Ascending aorta (tissue), 2 donors: Measurements from ENCODE around the gene TMIE. TPM values are rescaled to one million over a fixed set of nuclear protein-coding genes. Genes with fewer than 3 reads are reported as not detected.

Source experiments
- DNase-seq, 2 donors: peaks; one replicate each; pipeline ENCODE4 v3.0.0-alpha.2; 2019; ENCODE audit warnings: low spot score in 2 of 2
- H3K27ac ChIP-seq, 2 donors: fragments of 200-600 bp; sonication (generic); one replicate each; pipeline ENCODE4 v1.5.1; 2016 to 2017; ENCODE audit warnings: mild to moderate bottlenecking in 1 of 2
- H3K27me3 ChIP-seq: fragments of 200-600 bp; sonication (generic); one replicate; pipeline ENCODE4 v1.5.1; 2017
- H3K36me3 ChIP-seq, 2 donors: fragments of 200-600 bp; sonication (generic); one replicate each; pipeline ENCODE4 v1.5.1; 2016
- H3K4me1 ChIP-seq, 2 donors: fragments of 200-600 bp; sonication (generic); one replicate each; pipeline ENCODE4 v1.5.1; 2016 to 2017; ENCODE audit warnings: mild to moderate bottlenecking in 1 of 2
- H3K4me3 ChIP-seq, 2 donors: fragments of 200-600 bp; sonication (generic); one replicate each; pipeline ENCODE4 v1.5.1; 2016 to 2017; ENCODE audit warnings: mild to moderate bottlenecking in 1 of 2
- H3K9me3 ChIP-seq, 2 donors: fragments of 200-600 bp; sonication (generic); one replicate each; pipeline ENCODE4 v1.5.1; 2016
- intact Hi-C: fragments of 100-400 bp; cut with DNase I; formaldehyde crosslinking; loops from one replicate; pipeline ENCODE4 v1.15.1; 2023
- total RNA-seq: library from RNA; depleted of rRNA; stranded (reverse); fragments of >200 nt; gene quantifications from one replicate; pipeline ENCODE4 v1.1.0, GENCODE V29; 2016
- TF ChIP-seq, protein P1 (sequence below), 3 experiments: fragments of 200-600 bp in 2 of 3; fragments of 450-650 bp in 1 of 3; sonication (generic) in 2 of 3; IDR thresholded peaks; one replicate each; pipeline ENCODE4 v1.5.1; 2016 to 2019; ENCODE audit warnings: antibody characterized with exemption in 3 of 3, mild to moderate bottlenecking in 1 of 3, moderate library complexity in 1 of 3

Gene TMIE
- total RNA-seq, 1 donor from 2014 or later = 8.5 TPM

DNA sequence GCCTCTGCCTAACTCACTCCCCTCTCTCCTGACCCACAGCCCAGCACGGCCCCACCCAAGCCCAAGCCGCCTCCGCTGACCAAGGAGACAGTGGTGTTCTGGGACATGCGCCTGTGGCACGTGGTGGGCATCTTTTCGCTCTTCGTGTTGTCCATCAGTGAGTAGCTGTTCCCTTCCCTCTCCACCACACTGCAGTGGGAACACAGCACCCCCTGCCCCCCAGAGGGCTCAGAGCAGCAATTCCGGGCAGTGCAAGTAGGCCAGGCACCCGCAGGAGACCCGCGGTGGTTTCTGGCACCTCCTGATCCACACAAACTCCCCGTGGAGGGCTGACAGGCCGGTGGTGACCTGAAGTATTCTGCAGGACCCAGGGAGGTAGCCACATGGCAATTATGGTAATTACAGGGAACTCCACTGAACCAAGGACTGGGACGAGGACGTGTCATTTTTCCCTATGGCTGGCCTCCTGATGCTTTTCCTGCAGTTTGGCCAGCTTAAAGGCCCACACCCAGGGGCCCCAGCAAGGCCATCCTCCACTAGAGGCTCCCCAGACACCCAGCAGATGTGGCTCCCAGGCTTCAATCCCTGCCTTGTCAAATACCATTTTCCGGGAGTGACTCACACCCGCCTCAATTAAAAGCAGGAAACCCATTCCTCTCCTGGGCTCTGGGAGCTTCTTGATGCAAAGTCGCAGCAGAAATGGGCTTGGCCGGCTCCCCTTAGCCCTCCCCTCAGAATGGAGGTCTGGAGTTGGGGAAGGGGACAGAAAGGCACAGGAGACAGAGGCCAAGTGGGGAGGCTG lies 4.8 kb downstream of the TMIE start:
- intact Hi-C loops = loop anchor here (1.0 to 5.0 kb wide), 4 partner anchors 160 to 291 kb away; no protein-coding TSS in a partner anchor
- Histone ChIP-seq H3K27ac (no peak overlapping the region), H3K9me3 (no peaks in the 10 kb centered on the region), H3K4me1 (peaks cover 0 to 4% of the 10 kb centered on the region in 2 donors), H3K36me3 (no peaks in the 10 kb centered on the region), H3K27me3 (no peaks in the 10 kb centered on the region), H3K4me3 (no peak overlapping the region)
- peak in 1 of 2 donors; percentile 56 for DNase-seq
- TF ChIP-seq, protein P1, sequence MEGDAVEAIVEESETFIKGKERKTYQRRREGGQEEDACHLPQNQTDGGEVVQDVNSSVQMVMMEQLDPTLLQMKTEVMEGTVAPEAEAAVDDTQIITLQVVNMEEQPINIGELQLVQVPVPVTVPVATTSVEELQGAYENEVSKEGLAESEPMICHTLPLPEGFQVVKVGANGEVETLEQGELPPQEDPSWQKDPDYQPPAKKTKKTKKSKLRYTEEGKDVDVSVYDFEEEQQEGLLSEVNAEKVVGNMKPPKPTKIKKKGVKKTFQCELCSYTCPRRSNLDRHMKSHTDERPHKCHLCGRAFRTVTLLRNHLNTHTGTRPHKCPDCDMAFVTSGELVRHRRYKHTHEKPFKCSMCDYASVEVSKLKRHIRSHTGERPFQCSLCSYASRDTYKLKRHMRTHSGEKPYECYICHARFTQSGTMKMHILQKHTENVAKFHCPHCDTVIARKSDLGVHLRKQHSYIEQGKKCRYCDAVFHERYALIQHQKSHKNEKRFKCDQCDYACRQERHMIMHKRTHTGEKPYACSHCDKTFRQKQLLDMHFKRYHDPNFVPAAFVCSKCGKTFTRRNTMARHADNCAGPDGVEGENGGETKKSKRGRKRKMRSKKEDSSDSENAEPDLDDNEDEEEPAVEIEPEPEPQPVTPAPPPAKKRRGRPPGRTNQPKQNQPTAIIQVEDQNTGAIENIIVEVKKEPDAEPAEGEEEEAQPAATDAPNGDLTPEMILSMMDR (IDR thresholded peaks at IDR 0.05) = peak in 1 of 3 experiments; percentile 3

DNA sequence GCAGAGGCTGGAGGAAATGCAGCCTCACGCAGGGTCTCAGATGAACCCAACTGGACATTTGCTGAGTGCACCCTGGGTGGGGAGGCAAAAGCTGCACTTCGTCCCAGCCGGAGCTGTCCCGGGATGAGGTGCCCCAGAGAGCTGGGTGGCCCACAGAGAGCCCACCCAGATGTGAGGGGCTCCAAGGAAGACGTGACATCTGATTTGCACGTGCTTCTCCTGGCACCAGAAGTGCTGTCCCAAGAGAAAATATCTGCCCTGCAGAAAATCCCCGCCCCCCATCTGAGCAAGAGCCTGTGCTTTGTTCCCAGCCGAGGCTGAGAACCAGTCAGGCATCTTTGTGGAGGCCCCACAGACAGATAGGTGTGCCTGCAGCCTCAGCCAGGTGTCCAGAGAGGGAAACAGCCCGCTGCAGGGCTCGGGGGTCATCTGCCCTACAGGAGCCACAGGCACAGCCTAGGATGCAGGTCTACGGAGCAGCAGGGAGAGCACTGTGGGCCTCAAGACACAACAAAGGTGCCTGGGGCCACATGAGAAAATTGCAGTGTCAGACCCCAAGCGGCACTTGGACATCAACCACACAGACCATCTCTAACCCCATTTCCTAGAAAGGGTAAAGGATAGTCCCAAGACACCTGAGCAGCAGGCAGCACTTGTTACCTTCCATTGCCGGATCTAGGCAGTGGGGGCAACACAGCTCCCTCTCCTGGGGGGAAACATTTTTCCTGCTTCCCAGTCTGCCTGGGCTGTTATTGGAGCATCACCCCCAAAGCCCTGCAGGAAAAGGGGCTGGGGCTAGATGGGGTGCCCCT lies 5.8 kb downstream of the TMIE start:
- TF ChIP-seq, protein P1 (IDR thresholded peaks at IDR 0.05) = no peak
- H3K9me3 ChIP-seq = no peaks in the 10 kb centered on the region
- H3K4me3 ChIP-seq = no peak overlapping the region
- H3K4me1 ChIP-seq = no peaks in the 10 kb centered on the region
- DNase-seq = peak in 1 of 2 donors; percentile 55
- intact Hi-C loops = loop anchor here (5.0 kb wide), 1 partner anchor 290 kb away; no protein-coding TSS in a partner anchor
- no peaks in the 10 kb centered on the region for H3K27me3 ChIP-seq
- H3K27ac ChIP-seq = no peak overlapping the region
- H3K36me3 ChIP-seq = no peaks in the 10 kb centered on the region

DNA sequence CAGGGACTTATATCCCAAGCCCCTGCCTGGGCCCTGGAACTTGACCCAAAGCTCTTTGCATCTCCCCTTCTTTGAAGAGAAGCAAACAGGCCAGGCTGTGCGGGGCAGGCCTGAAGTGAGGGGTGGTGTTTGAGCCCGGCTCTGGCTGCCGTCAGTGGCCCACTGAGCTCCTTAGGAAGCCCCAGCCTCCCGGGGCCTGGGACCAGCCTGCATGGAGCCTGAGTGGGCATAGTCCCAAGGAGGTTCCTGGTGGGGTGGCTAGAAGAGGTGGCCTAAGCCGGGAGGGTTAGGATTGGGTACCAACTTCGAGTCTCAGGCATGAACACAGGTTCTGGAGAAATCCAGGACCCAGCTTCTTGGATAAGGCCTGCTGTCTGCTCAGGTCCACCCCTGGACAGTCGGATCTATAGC lies 6.4 kb downstream of the TMIE start:
- no peak for DNase-seq

DNA sequence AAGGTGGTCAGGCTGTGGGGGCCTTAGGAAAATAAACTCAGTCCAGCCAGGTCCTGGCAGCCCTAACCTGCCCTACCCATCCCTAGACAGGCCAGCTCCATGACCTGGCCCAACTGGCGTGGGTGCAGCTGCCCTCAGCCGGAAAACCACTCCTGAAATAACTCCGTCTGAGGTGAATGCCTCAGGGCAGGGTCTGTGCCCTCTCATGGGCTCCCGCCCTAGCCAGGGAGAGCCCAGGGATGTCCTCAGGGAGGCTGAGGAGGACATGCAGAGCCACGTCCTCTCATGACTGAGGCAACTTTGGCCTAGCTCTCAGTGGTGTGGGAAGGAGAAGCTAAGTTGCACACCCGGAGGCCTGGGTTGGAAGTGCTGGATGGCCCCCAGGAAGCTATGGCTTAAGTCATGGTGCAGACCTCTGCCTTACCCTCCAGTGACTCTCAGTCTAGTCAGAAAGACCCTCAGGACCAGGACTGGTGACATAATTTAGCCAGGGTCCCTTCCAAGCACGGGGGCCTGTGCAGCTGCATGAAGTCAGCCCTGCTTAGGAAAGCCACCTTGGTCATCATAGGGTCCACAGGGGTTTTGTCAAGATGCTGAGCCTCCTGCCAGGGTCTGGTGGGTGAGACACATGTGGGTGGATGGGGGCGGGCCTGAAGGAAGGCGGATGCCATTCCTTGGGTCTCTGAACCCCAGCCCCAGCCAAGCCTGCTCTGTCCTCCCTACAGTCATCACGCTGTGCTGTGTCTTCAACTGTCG lies 7.4 kb downstream of the TMIE start:
- intact Hi-C loops = loop anchor here (5.0 kb wide), 1 partner anchor 289 kb away; no protein-coding TSS in a partner anchor
- DNase-seq = peak in 1 of 2 donors; percentile 58
- H3K27me3 ChIP-seq = no peaks in the 10 kb centered on the region
- TF ChIP-seq, protein P1 (IDR thresholded peaks at IDR 0.05) = no peak
- no peak overlapping the region for H3K4me3 ChIP-seq
- no peak overlapping the region for H3K27ac ChIP-seq
- no peaks in the 10 kb centered on the region for H3K36me3 ChIP-seq
- H3K4me1 ChIP-seq = no peaks in the 10 kb centered on the region
- H3K9me3 ChIP-seq = no peaks in the 10 kb centered on the region

More for the DNA sequence above, 6.4 kb downstream of the TMIE start:
- no peaks in the 10 kb centered on the region for H3K9me3 ChIP-seq
- TF ChIP-seq, protein P1 (IDR thresholded peaks at IDR 0.05) = no peak
- no peak overlapping the region for H3K27ac ChIP-seq
- intact Hi-C loops = loop anchor here (5.0 kb wide), 1 partner anchor 290 kb away; no protein-coding TSS in a partner anchor
- H3K27me3 ChIP-seq = no peaks in the 10 kb centered on the region
- H3K4me3 ChIP-seq = no peak overlapping the region
- no peaks in the 10 kb centered on the region for H3K36me3 ChIP-seq
- H3K4me1 ChIP-seq = no peaks in the 10 kb centered on the region

DNA sequence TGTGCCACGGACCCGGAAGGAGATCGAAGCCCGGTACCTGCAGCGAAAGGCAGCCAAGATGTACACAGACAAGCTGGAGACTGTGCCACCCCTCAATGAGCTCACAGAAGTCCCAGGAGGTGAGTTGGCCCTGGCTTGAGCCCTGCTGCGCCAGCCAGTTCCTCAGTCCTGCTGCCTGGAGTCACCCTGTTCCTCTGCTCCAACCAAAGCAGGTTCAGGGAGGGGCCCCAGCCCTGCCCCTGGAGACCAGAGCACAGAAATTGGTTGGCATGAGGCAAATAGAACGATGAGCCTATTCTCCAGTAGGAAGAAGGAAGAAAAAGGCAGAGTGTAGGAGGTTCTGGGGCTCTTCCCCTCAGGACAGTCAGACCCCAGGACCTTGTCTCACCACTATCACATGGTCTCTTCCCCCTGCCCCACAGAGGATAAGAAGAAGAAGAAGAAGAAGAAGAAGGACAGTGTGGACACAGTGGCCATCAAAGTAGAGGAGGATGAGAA lies 8.0 kb downstream of the TMIE start:
- Histone ChIP-seq H3K9me3 (no peaks in the 10 kb centered on the region), H3K27me3 (no peaks in the 10 kb centered on the region), H3K36me3 (no peaks in the 10 kb centered on the region), H3K4me3 (no peak overlapping the region), H3K27ac (no peak overlapping the region), H3K4me1 (no peaks in the 10 kb centered on the region)
- TF ChIP-seq, protein P1 (IDR thresholded peaks at IDR 0.05) = no peak
- peak in 1 of 2 donors; percentile 54 for DNase-seq
- intact Hi-C loops = loop anchor here (5.0 kb wide), 1 partner anchor 288 kb away; no protein-coding TSS in a partner anchor
